ENCODE results near the gene SEPHS1.
A peak's percentile ranks its signal among the peaks of the same experiment; 100 is the strongest.

DNA sequence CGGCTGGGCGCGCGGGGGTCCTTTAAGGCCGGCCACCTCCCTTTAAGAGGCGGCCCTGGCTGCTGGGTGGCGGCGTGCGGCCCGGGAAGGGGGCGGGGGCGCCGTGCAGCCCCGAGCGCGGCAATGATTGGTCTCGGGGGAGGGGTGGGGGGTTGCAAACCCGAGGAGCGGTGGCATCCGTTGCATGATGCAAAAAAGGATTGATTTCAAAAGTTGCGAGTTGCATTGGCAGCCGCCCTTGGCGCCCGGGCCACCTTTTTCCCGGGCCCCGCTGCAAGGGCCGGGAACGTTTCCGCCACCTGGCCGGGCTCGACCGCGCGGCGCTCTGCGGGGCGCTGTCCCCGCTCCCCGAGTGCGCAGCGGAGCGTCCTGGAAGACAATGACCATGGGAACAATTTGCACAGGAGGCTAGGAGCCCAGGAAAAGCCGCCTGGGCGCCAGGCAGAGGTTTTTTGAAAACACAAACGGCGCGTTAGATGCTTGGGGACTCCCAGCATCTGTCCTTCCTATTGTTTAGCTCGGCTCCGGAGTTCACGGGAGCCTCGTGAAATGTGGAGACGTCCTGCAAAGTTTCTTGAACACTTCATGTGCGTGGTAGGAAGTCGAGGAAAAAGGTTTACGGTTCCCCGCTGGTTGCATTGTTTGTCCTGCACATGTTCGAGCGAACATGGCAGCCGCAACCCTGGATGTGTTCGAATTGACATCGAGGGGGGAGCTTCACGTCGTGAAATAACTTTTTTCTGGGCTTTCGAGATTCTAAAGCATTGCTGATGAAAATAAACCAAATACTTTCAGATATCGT lies at the start of gene SEPHS1:
- TF ChIP-seq, protein P1, sequence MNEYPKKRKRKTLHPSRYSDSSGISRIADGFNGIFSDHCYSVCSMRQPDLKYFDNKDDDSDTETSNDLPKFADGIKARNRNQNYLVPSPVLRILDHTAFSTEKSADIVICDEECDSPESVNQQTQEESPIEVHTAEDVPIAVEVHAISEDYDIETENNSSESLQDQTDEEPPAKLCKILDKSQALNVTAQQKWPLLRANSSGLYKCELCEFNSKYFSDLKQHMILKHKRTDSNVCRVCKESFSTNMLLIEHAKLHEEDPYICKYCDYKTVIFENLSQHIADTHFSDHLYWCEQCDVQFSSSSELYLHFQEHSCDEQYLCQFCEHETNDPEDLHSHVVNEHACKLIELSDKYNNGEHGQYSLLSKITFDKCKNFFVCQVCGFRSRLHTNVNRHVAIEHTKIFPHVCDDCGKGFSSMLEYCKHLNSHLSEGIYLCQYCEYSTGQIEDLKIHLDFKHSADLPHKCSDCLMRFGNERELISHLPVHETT (tag by site-specific recombination; IDR thresholded peaks at IDR 0.05) = no peak
- peak; percentile 89 for TF ChIP-seq ZBTB17 (tag by site-specific recombination; IDR thresholded peaks at IDR 0.05)
- 0 out of 2 replicates have a peak, but pooled peaks have one; percentile 18 for TF ChIP-seq ZNF2 (tag by site-specific recombination; IDR thresholded peaks at IDR 0.05)
- TF ChIP-seq, protein P2, sequence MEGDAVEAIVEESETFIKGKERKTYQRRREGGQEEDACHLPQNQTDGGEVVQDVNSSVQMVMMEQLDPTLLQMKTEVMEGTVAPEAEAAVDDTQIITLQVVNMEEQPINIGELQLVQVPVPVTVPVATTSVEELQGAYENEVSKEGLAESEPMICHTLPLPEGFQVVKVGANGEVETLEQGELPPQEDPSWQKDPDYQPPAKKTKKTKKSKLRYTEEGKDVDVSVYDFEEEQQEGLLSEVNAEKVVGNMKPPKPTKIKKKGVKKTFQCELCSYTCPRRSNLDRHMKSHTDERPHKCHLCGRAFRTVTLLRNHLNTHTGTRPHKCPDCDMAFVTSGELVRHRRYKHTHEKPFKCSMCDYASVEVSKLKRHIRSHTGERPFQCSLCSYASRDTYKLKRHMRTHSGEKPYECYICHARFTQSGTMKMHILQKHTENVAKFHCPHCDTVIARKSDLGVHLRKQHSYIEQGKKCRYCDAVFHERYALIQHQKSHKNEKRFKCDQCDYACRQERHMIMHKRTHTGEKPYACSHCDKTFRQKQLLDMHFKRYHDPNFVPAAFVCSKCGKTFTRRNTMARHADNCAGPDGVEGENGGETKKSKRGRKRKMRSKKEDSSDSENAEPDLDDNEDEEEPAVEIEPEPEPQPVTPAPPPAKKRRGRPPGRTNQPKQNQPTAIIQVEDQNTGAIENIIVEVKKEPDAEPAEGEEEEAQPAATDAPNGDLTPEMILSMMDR (tag by site-specific recombination; IDR thresholded peaks at IDR 0.05) = peak; percentile 82
- TF ChIP-seq, protein P3, sequence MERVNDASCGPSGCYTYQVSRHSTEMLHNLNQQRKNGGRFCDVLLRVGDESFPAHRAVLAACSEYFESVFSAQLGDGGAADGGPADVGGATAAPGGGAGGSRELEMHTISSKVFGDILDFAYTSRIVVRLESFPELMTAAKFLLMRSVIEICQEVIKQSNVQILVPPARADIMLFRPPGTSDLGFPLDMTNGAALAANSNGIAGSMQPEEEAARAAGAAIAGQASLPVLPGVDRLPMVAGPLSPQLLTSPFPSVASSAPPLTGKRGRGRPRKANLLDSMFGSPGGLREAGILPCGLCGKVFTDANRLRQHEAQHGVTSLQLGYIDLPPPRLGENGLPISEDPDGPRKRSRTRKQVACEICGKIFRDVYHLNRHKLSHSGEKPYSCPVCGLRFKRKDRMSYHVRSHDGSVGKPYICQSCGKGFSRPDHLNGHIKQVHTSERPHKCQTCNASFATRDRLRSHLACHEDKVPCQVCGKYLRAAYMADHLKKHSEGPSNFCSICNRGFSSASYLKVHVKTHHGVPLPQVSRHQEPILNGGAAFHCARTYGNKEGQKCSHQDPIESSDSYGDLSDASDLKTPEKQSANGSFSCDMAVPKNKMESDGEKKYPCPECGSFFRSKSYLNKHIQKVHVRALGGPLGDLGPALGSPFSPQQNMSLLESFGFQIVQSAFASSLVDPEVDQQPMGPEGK (tag by site-specific recombination; IDR thresholded peaks at IDR 0.05) = peak; percentile 94
- TF ChIP-seq, protein P4, sequence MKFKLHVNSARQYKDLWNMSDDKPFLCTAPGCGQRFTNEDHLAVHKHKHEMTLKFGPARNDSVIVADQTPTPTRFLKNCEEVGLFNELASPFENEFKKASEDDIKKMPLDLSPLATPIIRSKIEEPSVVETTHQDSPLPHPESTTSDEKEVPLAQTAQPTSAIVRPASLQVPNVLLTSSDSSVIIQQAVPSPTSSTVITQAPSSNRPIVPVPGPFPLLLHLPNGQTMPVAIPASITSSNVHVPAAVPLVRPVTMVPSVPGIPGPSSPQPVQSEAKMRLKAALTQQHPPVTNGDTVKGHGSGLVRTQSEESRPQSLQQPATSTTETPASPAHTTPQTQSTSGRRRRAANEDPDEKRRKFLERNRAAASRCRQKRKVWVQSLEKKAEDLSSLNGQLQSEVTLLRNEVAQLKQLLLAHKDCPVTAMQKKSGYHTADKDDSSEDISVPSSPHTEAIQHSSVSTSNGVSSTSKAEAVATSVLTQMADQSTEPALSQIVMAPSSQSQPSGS (tag by site-specific recombination; IDR thresholded peaks at IDR 0.05; ENCODE audit: low read depth) = no peak
- no peak for TF ChIP-seq ZFP3 (tag by site-specific recombination; IDR thresholded peaks at IDR 0.05; ENCODE audit: low read depth)
- no peak for TF ChIP-seq PRDM1 (tag by site-specific recombination; IDR thresholded peaks at IDR 0.05)
- TF ChIP-seq, protein P5, sequence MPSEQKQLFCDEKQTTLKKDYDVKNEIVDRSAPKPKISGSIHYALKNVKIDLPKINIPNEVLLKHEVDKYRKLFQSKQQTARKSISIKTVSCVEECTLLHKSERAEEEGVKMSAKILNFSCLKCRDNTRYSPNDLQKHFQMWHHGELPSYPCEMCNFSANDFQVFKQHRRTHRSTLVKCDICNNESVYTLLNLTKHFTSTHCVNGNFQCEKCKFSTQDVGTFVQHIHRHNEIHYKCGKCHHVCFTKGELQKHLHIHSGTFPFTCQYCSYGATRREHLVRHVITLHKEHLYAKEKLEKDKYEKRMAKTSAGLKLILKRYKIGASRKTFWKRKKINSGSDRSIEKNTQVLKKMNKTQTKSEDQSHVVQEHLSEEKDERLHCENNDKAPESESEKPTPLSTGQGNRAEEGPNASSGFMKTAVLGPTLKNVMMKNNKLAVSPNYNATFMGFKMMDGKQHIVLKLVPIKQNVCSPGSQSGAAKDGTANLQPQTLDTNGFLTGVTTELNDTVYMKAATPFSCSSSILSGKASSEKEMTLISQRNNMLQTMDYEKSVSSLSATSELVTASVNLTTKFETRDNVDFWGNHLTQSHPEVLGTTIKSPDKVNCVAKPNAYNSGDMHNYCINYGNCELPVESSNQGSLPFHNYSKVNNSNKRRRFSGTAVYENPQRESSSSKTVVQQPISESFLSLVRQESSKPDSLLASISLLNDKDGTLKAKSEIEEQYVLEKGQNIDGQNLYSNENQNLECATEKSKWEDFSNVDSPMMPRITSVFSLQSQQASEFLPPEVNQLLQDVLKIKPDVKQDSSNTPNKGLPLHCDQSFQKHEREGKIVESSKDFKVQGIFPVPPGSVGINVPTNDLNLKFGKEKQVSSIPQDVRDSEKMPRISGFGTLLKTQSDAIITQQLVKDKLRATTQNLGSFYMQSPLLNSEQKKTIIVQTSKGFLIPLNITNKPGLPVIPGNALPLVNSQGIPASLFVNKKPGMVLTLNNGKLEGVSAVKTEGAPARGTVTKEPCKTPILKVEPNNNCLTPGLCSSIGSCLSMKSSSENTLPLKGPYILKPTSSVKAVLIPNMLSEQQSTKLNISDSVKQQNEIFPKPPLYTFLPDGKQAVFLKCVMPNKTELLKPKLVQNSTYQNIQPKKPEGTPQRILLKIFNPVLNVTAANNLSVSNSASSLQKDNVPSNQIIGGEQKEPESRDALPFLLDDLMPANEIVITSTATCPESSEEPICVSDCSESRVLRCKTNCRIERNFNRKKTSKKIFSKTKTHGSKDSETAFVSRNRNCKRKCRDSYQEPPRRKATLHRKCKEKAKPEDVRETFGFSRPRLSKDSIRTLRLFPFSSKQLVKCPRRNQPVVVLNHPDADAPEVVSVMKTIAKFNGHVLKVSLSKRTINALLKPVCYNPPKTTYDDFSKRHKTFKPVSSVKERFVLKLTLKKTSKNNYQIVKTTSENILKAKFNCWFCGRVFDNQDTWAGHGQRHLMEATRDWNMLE (tag by site-specific recombination; conservative IDR thresholded peaks at IDR 0.05; ENCODE audit: low read depth) = no peak
- no peak for TF ChIP-seq ZNF10 (tag by site-specific recombination; IDR thresholded peaks at IDR 0.05)
- no peak for TF ChIP-seq ZNF214 (tag by site-specific recombination; IDR thresholded peaks at IDR 0.05; ENCODE audit: borderline replicate concordance)
- no peak for TF ChIP-seq ZNF768 (tag by site-specific recombination; IDR thresholded peaks at IDR 0.05)
- peak; percentile 47; the same call in 1 of the 2 replicates for TF ChIP-seq ZNF501 (tag by site-specific recombination; IDR thresholded peaks at IDR 0.05)
- TF ChIP-seq ZSCAN16 (tag by site-specific recombination; IDR thresholded peaks at IDR 0.05) = no peak

Measured in HEK293 (cell line).